HG03342 (cell line): ENCODE measurements around the gene CHD9.

Source experiments
- ATAC-seq: cut with Tn5 transposase; IDR thresholded peaks from one replicate; pipeline ENCODE4 v1.9.1; 2021; ENCODE audit warnings: mild to moderate bottlenecking, moderate library complexity; ENCODE audit not compliant: unreplicated experiment

CHD9 gene

GRCh38 chr16:53337294-53337693 is 282.5 kb downstream of the CHD9 start:
- ATAC-seq, result no peak

- no peak for ATAC-seq
Observed at GRCh38 chr16:53341792-53342191, 287.0 kb downstream of the CHD9 start.

- ATAC-seq, result no peak
Observed at GRCh38 chr16:53355064-53355463, 300.3 kb downstream of the CHD9 start.

- ATAC-seq, result no peak
Observed at GRCh38 chr16:53356478-53357207, 301.9 kb downstream of the CHD9 start.

GRCh38 chr16:53357208-53357586 is 302.4 kb downstream of the CHD9 start:
- no peak for ATAC-seq

- no peak for ATAC-seq
Observed at GRCh38 chr16:53357955-53358354, 303.2 kb downstream of the CHD9 start.

- ATAC-seq, result no peak
Observed at GRCh38 chr16:53358884-53359283, 304.1 kb downstream of the CHD9 start.

GRCh38 chr16:53369921-53370320 is 315.1 kb downstream of the CHD9 start:
- ATAC-seq, result no peak

- no peak for ATAC-seq
Observed at GRCh38 chr16:53370827-53371226, 316.0 kb downstream of the CHD9 start.

- no peak for ATAC-seq
Observed at GRCh38 chr16:53372992-53373871, 318.4 kb downstream of the CHD9 start.

GRCh38 chr16:53374800-53375199 is 320.0 kb downstream of the CHD9 start:
- ATAC-seq, result no peak

GRCh38 chr16:53378138-53378537 is 323.3 kb downstream of the CHD9 start:
- ATAC-seq, result no peak
